GM23338 (cell line): Measurements from ENCODE around the gene EXOSC5. TPM values are rescaled to one million over a fixed set of nuclear protein-coding genes. Genes with fewer than 3 reads are reported as not detected.

ENCODE experiments used
- ATAC-seq: fragments of 200-7000 bp; cut with Tn5 transposase; 3 replicates; pipeline ENCODE4 v1.9.1; 2020
- DNase-seq: peaks from one replicate; pipeline ENCODE4 v3.0.0-alpha.2; 2015; ENCODE audit warnings: low spot score
- H2AFZ ChIP-seq: fragments of 200-600 bp; sonication (generic); 2 replicates; pipeline ENCODE4 v1.8.0; 2016; ENCODE audit warnings: antibody characterized with exemption, mild to moderate bottlenecking, moderate library complexity
- H3F3A ChIP-seq: fragments of 200-600 bp; sonication (generic); replicated peaks from 2 replicates; pipeline ENCODE4 v1.8.0; 2017; ENCODE audit warnings: antibody characterized with exemption, mixed run types, low read depth
- H3K27ac ChIP-seq: fragments of 200-600 bp; sonication (generic); 2 replicates; pipeline ENCODE4 v1.6.1; 2016; ENCODE audit warnings: low read depth
- H3K27me3 ChIP-seq: fragments of 200-600 bp; sonication (generic); 2 replicates; pipeline ENCODE4 v1.8.0; 2016; ENCODE audit warnings: mild to moderate bottlenecking, mixed run types, moderate library complexity; ENCODE audit not compliant: insufficient read depth
- H3K36me3 ChIP-seq: fragments of 200-600 bp; sonication (generic); 2 replicates; pipeline ENCODE4 v1.8.0; 2016; ENCODE audit warnings: mild to moderate bottlenecking; ENCODE audit not compliant: insufficient read depth
- H3K4me1 ChIP-seq: fragments of 200-600 bp; sonication (generic); 2 replicates; pipeline ENCODE4 v1.8.0; 2016; ENCODE audit warnings: mild to moderate bottlenecking, moderate library complexity; ENCODE audit not compliant: insufficient read depth
- H3K4me2 ChIP-seq: fragments of 200-600 bp; sonication (generic); 2 replicates; pipeline ENCODE4 v1.7.1; 2017; ENCODE audit warnings: mixed run types
- H3K4me3 ChIP-seq: fragments of 200-600 bp; sonication (generic); 2 replicates; pipeline ENCODE4 v1.6.1; 2016; ENCODE audit warnings: mixed run types
- H3K79me2 ChIP-seq: fragments of 200-600 bp; sonication (generic); replicated peaks from 2 replicates; pipeline ENCODE4 v1.8.0; 2017; ENCODE audit warnings: mild to moderate bottlenecking; ENCODE audit not compliant: insufficient read depth
- H3K9me2 ChIP-seq: fragments of 200-600 bp; sonication (generic); 2 replicates; pipeline ENCODE4 v1.8.0; 2017; ENCODE audit not compliant: insufficient read depth
- H4K20me1 ChIP-seq: fragments of 200-600 bp; sonication (generic); replicated peaks from 2 replicates; pipeline ENCODE4 v1.8.0; 2017; ENCODE audit warnings: mild to moderate bottlenecking; ENCODE audit not compliant: insufficient read depth
- H3K27ac Mint-ChIP-seq: 2 replicates; pipeline ENCODE4 v1.8.0; 2020; ENCODE audit warnings: inconsistent platforms, mild to moderate bottlenecking, moderate library complexity, mixed read lengths
- H3K27me3 Mint-ChIP-seq: 3 replicates; pipeline ENCODE4 v1.8.0; 2022; ENCODE audit warnings: low read depth, mild to moderate bottlenecking, moderate library complexity, mixed read lengths, inconsistent platforms; ENCODE audit not compliant: insufficient read depth, poor library complexity
- H3K36me3 Mint-ChIP-seq: 3 replicates; pipeline ENCODE4 v1.8.0; 2021; ENCODE audit warnings: low read depth, mild to moderate bottlenecking, inconsistent platforms, moderate library complexity, mixed read lengths
- H3K4me1 Mint-ChIP-seq: 3 replicates; pipeline ENCODE4 v1.8.0; 2020; ENCODE audit warnings: mild to moderate bottlenecking, inconsistent platforms, mixed read lengths
- H3K4me3 Mint-ChIP-seq: 3 replicates; pipeline ENCODE4 v1.8.0; 2021; ENCODE audit warnings: moderate library complexity, mild to moderate bottlenecking, inconsistent platforms, mixed read lengths
- H3K9me3 Mint-ChIP-seq: 3 replicates; pipeline ENCODE4 v1.8.0; 2020; ENCODE audit warnings: moderate library complexity, mild to moderate bottlenecking, inconsistent platforms, mixed read lengths
- CREB1 ChIP-seq: fragments of 250-450 bp; sonication (Bioruptor Pico); IDR thresholded peaks from 2 replicates; pipeline ENCODE4 v1.5.0; 2020; ENCODE audit warnings: low read depth, mild to moderate bottlenecking, moderate library complexity
- ETS1 ChIP-seq: IDR thresholded peaks from 2 replicates; pipeline ENCODE4 v1.6.1; 2016; ENCODE audit warnings: antibody characterized with exemption
- EZH2phosphoT487 ChIP-seq: fragments of 200-600 bp; sonication (generic); IDR thresholded peaks from one replicate; pipeline ENCODE4 v1.8.1; 2018; ENCODE audit warnings: antibody characterized with exemption; ENCODE audit not compliant: unreplicated experiment
- NANOG ChIP-seq: IDR thresholded peaks from 2 replicates; pipeline ENCODE4 v1.6.1; 2016; ENCODE audit warnings: antibody characterized with exemption, borderline replicate concordance
- ZNF114 ChIP-seq: fragments of 250-450 bp; sonication (Bioruptor Pico); IDR thresholded peaks from 2 replicates; pipeline ENCODE4 v1.5.0; 2020; ENCODE audit warnings: mild to moderate bottlenecking, moderate library complexity
- ZNF331 ChIP-seq: fragments of 250-450 bp; sonication (Bioruptor Pico); IDR thresholded peaks from 2 replicates; pipeline ENCODE4 v1.5.0; 2020; ENCODE audit warnings: low read depth, mild to moderate bottlenecking, moderate library complexity
- ZNF462 ChIP-seq: fragments of 250-450 bp; sonication (Bioruptor Pico); IDR thresholded peaks from 2 replicates; pipeline ENCODE4 v1.5.0; 2020; ENCODE audit warnings: mild to moderate bottlenecking, moderate library complexity
- polyA plus RNA-seq: library from polyadenylated mRNA; unstranded; fragments of >200 nt; fragmentation: Nextera tagmentation; extraction: Ambion mirVana; gene quantifications from 2 replicates; pipeline ENCODE4 v1.2.1, GENCODE V29; 2016
- total RNA-seq: library from RNA; depleted of rRNA; stranded (reverse); fragments of >200 nt; shearing (Covaris generic); gene quantifications from 2 replicates; pipeline ENCODE4 v1.2.3, GENCODE V29; 2014
- TF ChIP-seq, protein P1 (sequence below), 2 experiments: fragments of 200-600 bp in 1 of 2; sonication (generic) in 1 of 2; conservative IDR thresholded peaks; 2 replicates each; pipeline versions ENCODE4 v1.5.1 to v1.6.1; 2016 to 2017; ENCODE audit warnings: antibody characterized with exemption in 2 of 2, low read depth in 2 of 2, mild to moderate bottlenecking in 2 of 2, moderate library complexity in 1 of 2

EXOSC5 gene
- total and polyA plus RNA-seq, 2 experiments from 2014 or later = 65.1 to 125 TPM

- TF ChIP-seq, protein P1, sequence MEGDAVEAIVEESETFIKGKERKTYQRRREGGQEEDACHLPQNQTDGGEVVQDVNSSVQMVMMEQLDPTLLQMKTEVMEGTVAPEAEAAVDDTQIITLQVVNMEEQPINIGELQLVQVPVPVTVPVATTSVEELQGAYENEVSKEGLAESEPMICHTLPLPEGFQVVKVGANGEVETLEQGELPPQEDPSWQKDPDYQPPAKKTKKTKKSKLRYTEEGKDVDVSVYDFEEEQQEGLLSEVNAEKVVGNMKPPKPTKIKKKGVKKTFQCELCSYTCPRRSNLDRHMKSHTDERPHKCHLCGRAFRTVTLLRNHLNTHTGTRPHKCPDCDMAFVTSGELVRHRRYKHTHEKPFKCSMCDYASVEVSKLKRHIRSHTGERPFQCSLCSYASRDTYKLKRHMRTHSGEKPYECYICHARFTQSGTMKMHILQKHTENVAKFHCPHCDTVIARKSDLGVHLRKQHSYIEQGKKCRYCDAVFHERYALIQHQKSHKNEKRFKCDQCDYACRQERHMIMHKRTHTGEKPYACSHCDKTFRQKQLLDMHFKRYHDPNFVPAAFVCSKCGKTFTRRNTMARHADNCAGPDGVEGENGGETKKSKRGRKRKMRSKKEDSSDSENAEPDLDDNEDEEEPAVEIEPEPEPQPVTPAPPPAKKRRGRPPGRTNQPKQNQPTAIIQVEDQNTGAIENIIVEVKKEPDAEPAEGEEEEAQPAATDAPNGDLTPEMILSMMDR (conservative IDR thresholded peaks at IDR 0.05; ENCODE audit: low read depth in 2 of 2) = no peak
- TF ChIP-seq ZNF462 (CRISPR knock-in tag) (no peak), CREB1 (CRISPR knock-in tag) (no peak), ZNF331 (no peak), ZNF114 (CRISPR knock-in tag) (no peak), EZH2phosphoT487 (no peak)
Measured at GRCh38 chr19:41373993-41374392, 23.2 kb downstream of the EXOSC5 start (continued).

DNA sequence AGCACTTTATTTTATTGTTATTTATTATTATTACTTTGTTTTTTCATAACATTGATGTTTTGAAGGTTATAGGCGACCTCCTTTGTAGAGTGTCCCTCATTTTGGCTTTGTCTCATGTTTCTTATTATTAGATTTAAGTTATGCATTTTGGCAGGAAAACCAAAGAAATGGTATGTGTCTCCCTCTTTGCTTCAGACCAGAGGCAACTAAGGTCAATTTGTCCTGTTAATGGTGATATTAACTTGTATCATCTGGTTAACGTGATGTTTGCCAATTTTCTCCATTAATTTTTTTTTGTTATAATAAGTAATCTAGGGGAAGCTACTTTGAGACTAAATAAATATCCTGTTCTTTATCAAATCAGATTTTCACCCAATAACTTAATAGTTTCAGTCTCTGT lies 24.7 kb downstream of the EXOSC5 start:
- H3K9me2 ChIP-seq = no peaks in the 10 kb centered on the region
- no peak overlapping the region for H3K4me3 ChIP-seq
- Mint-ChIP-seq H3K36me3 (no peaks in the 10 kb centered on the region), H3K4me1 (peaks cover 10% of the 10 kb centered on the region), H3K27me3 (peaks cover 18% of the 10 kb centered on the region), H3K4me3 (no peak overlapping the region), H3K9me3 (no peaks in the 10 kb centered on the region), H3K27ac (no peak overlapping the region)
- DNase-seq = no peak
- no peaks in the 10 kb centered on the region for H3K79me2 ChIP-seq
- H2AFZ ChIP-seq = no peak overlapping the region
- H4K20me1 ChIP-seq = no peaks in the 10 kb centered on the region
- no peaks in the 10 kb centered on the region; the same call in 1 of the 2 replicates for H3K4me1 ChIP-seq
- no peak for ATAC-seq
- H3K27me3 ChIP-seq = peaks cover 7% of the 10 kb centered on the region; the same call in 1 of the 2 replicates
- no peak overlapping the region for H3K27ac ChIP-seq
- H3K4me2 ChIP-seq = no peak overlapping the region
- 0 out of 2 replicates have a peak, but pooled peaks cover 5% of the 10 kb centered on the region for H3F3A ChIP-seq
- TF ChIP-seq ETS1 (no peak), NANOG (no peak), EZH2phosphoT487 (no peak), ZNF331 (no peak)
- TF ChIP-seq, protein P1 (conservative IDR thresholded peaks at IDR 0.05; ENCODE audit: low read depth in 2 of 2) = no peak
- no peaks in the 10 kb centered on the region for H3K36me3 ChIP-seq
